ENCODE measurements around the gene TMEM240. TPM values are rescaled to one million over a fixed set of nuclear protein-coding genes. Genes with fewer than 3 reads are reported as not detected.
"Not testable (repeated sequence)": the region's sequence is repeated elsewhere in the genome, so short reads cannot be mapped to it uniquely, and the experiment has no call there.

The TMEM240 gene
- total and polyA plus RNA-seq, 9 of the 15 experiments (the other 6 are each of a cell fraction or from before 2014, with no cell fraction given): 0.24 to 2.0 (median 0.69) TPM; not detected in 5

DNA sequence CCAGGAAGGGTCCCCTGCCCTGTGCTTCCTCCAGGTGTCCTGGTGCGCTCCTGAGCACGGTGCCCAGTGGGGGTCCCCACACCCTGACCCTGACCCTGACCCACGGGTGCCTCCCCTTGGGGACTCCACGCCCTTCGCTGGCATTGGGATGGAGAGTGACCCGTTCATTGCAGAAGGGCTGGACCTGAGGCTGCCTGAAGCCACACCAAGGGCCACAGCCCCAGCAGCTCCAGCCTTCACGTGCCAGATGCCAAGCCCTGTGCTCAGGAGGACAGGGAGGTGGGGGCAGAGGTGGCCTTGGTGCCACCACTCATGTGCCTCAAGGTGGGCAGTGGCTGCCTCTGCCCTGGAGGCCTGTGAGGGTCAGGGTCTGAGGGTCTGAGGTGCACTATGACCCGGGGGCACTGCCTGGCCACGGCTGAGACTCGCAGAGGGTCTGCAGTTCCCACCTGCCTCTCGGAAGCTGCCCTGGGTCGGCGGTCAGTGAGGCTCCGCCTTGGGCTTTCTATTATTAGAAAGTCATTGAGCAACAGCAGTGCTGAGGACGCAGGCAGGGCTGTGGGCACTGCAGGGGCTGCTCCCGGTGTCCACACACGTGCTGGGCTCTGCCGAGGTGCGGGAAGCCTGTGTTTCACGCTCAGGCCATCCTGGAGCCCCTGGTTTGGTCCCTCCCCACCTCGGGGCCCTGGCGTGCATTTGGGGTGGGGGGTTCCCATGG is 7.1 kb downstream of the TMEM240 start:
- TF ChIP-seq RBFOX2 (IDR thresholded peaks at IDR 0.05; ENCODE audit: low read depth, low read length): 0 out of 2 replicates have a peak, but pooled peaks have one; percentile 9
- H3K4me3 ChIP-seq; intact Hi-C loops (cut with micrococcal nuclease); H3K27me3 ChIP-seq (ENCODE audit: control insufficient read depth in 2 of 2, insufficient read depth in 2 of 2, low read length in 2 of 2); H4K20me1 ChIP-seq (replicated peaks; ENCODE audit: control insufficient read depth, insufficient read depth, low read length); H3K9ac ChIP-seq (ENCODE audit: insufficient read depth in 1 of 2, low read depth in 2 of 2, low read length in 2 of 2); H3K27ac ChIP-seq (ENCODE audit: extremely low read depth, low read depth, low read length); POLR2A ChIA-PET; H3K79me2 ChIP-seq (ENCODE audit: control insufficient read depth, insufficient read depth, low read length); H3K4me2 ChIP-seq (ENCODE audit: insufficient read depth, low read length); CTCF ChIA-PET (ENCODE audit: low intra/inter-chr PET ratio); ATAC-seq; BruUV-seq (replicated peaks); H3K9me1 ChIP-seq (ENCODE audit: control insufficient read depth, insufficient read depth, low read length); FAIRE-seq; H2AFZ ChIP-seq (ENCODE audit: low read depth, low read length); in situ Hi-C loops (cut with MboI); DNase-seq (ENCODE audit: extremely low read depth in 1 of 4, low spot score in 3 of 4): not testable (repeated sequence)
- H3K9me3 ChIP-seq (replicated peaks; ENCODE audit: control insufficient read depth, insufficient read depth, low read depth, low read length): peaks cover 20% of the 10 kb centered on the region
- H3K4me1 ChIP-seq (replicated peaks in 1 of 2; ENCODE audit: control insufficient read depth in 2 of 2, insufficient read depth in 2 of 2, low read length in 2 of 2): peaks cover 0 to 34% of the 10 kb centered on the region in 2 experiments; a peak in 2 of 5 replicates
- WGBS (ENCODE audit: insufficient coverage, low coverage, missing lambda C conversion rate): 83% methylated on average over 14 of the region's 22 CpGs
- H3K36me3 ChIP-seq (ENCODE audit: control insufficient read depth, insufficient read depth, low read length): peaks cover 53% of the 10 kb centered on the region; the same call in 2 of the 3 replicates

DNA sequence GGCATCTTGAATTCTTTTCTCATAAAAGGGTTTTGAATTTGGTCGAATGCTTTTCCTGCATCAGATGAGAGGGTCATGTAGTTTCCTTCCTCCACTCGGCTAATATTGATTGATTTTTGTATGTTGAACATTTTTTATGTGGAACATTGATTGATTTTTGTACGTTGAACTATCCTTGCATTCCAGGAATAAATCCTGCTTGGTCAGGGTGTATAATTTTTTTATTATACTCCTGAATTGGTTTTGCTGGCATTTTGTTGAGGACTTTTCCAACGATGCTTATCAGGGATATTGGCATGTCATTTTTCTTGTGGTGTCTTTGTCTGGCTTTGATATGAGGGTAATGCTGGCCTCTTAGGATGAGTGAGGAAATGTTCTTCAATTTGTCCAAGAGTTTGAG is 8.5 kb downstream of the TMEM240 start:
- Histone ChIP-seq H3K4me3 (no peak overlapping the region), H3K4me1 (replicated peaks in 1 of 2; ENCODE audit: control insufficient read depth in 2 of 2, insufficient read depth in 2 of 2, low read length in 2 of 2) (peaks cover 0 to 29% of the 10 kb centered on the region in 2 experiments; a peak in 2 of 5 replicates), H3K4me2 (ENCODE audit: insufficient read depth, low read length) (no peak overlapping the region), H3K27ac (ENCODE audit: extremely low read depth, low read depth, low read length) (no peak overlapping the region), H3K9ac (ENCODE audit: insufficient read depth in 1 of 2, low read depth in 2 of 2, low read length in 2 of 2) (no peak overlapping the region), H3K27me3 (ENCODE audit: control insufficient read depth in 2 of 2, insufficient read depth in 2 of 2, low read length in 2 of 2) (no peaks in the 10 kb centered on the region), H3K9me3 (replicated peaks; ENCODE audit: control insufficient read depth, insufficient read depth, low read depth, low read length) (peaks cover 20% of the 10 kb centered on the region), H2AFZ (ENCODE audit: low read depth, low read length) (no peak overlapping the region), H3K9me1 (ENCODE audit: control insufficient read depth, insufficient read depth, low read length) (no peaks in the 10 kb centered on the region), H3K79me2 (ENCODE audit: control insufficient read depth, insufficient read depth, low read length) (no peaks in the 10 kb centered on the region), H3K36me3 (ENCODE audit: control insufficient read depth, insufficient read depth, low read length) (peaks cover 58% of the 10 kb centered on the region; the same call in 2 of the 3 replicates), H4K20me1 (replicated peaks; ENCODE audit: control insufficient read depth, insufficient read depth, low read length) (no peaks in the 10 kb centered on the region)
- WGBS (ENCODE audit: insufficient coverage, low coverage, missing lambda C conversion rate): 77% methylated on average over 4 of the region's 4 CpGs
- ChIA-PET CTCF (ENCODE audit: low intra/inter-chr PET ratio) (no interaction called here), POLR2A (no interaction called here)
- FAIRE-seq (peak; percentile 87), ATAC-seq (no peak), DNase-seq (ENCODE audit: extremely low read depth in 1 of 4, low spot score in 3 of 4) (no peak)
- no TSS peak for BruUV-seq (replicated peaks)
- in situ Hi-C loops (cut with MboI) (no loop called here), intact Hi-C loops (cut with micrococcal nuclease) (no loop called here)
- TF ChIP-seq, protein P1, sequence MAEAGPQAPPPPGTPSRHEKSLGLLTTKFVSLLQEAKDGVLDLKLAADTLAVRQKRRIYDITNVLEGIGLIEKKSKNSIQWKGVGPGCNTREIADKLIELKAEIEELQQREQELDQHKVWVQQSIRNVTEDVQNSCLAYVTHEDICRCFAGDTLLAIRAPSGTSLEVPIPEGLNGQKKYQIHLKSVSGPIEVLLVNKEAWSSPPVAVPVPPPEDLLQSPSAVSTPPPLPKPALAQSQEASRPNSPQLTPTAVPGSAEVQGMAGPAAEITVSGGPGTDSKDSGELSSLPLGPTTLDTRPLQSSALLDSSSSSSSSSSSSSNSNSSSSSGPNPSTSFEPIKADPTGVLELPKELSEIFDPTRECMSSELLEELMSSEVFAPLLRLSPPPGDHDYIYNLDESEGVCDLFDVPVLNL (CRISPR knock-in tag; IDR thresholded peaks at IDR 0.05; ENCODE audit: low read depth): no peak
- TF ChIP-seq ZNF57 (CRISPR knock-in tag; IDR thresholded peaks at IDR 0.05): no peak
- TF ChIP-seq CREBBP (IDR thresholded peaks at IDR 0.05; ENCODE audit: low read depth, low read length): no peak
- TF ChIP-seq TAF9B (IDR thresholded peaks at IDR 0.05; ENCODE audit: partially characterized antibody): no peak
- 0 out of 2 replicates have a peak, but pooled peaks have one; percentile 36 for TF ChIP-seq XRCC3 (IDR thresholded peaks at IDR 0.05)
- no peak for TF ChIP-seq KAT7 (CRISPR knock-in tag; IDR thresholded peaks at IDR 0.05; ENCODE audit: borderline replicate concordance)
- TF ChIP-seq CBX5 (IDR thresholded peaks at IDR 0.05; ENCODE audit: borderline replicate concordance, low read depth): 0 out of 2 replicates have a peak, but pooled peaks have one; percentile 16
- TF ChIP-seq, protein P2, sequence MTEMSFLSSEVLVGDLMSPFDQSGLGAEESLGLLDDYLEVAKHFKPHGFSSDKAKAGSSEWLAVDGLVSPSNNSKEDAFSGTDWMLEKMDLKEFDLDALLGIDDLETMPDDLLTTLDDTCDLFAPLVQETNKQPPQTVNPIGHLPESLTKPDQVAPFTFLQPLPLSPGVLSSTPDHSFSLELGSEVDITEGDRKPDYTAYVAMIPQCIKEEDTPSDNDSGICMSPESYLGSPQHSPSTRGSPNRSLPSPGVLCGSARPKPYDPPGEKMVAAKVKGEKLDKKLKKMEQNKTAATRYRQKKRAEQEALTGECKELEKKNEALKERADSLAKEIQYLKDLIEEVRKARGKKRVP (CRISPR knock-in tag; IDR thresholded peaks at IDR 0.05): no peak
- TF ChIP-seq, protein P3, sequence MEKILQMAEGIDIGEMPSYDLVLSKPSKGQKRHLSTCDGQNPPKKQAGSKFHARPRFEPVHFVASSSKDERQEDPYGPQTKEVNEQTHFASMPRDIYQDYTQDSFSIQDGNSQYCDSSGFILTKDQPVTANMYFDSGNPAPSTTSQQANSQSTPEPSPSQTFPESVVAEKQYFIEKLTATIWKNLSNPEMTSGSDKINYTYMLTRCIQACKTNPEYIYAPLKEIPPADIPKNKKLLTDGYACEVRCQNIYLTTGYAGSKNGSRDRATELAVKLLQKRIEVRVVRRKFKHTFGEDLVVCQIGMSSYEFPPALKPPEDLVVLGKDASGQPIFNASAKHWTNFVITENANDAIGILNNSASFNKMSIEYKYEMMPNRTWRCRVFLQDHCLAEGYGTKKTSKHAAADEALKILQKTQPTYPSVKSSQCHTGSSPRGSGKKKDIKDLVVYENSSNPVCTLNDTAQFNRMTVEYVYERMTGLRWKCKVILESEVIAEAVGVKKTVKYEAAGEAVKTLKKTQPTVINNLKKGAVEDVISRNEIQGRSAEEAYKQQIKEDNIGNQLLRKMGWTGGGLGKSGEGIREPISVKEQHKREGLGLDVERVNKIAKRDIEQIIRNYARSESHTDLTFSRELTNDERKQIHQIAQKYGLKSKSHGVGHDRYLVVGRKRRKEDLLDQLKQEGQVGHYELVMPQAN (IDR thresholded peaks at IDR 0.05; ENCODE audit: borderline replicate concordance): no peak
- no peak for TF ChIP-seq U2AF2 (optimal IDR thresholded peaks at IDR 0.05; ENCODE audit: low read depth, low read length)
